Loucy (cell line): ENCODE results near the gene LUC7L3.

Experiments used
- EZH2phosphoT487 ChIP-seq: fragments of 200-600 bp; IDR thresholded peaks from 2 replicates; pipeline ENCODE4 v1.6.1; 2018; ENCODE audit warnings: antibody characterized with exemption, mild to moderate bottlenecking, moderate library complexity, borderline replicate concordance
- TF ChIP-seq, protein P1 (sequence below): fragments of 200-600 bp; sonication (generic); conservative IDR thresholded peaks from 2 replicates; pipeline ENCODE4 v1.5.1; 2014; ENCODE audit warnings: mild to moderate bottlenecking, antibody characterized with exemption, low read length

GRCh38 chr17:50797135-50797810 lies 77.9 kb downstream of the LUC7L3 start:
- TF ChIP-seq, protein P1, sequence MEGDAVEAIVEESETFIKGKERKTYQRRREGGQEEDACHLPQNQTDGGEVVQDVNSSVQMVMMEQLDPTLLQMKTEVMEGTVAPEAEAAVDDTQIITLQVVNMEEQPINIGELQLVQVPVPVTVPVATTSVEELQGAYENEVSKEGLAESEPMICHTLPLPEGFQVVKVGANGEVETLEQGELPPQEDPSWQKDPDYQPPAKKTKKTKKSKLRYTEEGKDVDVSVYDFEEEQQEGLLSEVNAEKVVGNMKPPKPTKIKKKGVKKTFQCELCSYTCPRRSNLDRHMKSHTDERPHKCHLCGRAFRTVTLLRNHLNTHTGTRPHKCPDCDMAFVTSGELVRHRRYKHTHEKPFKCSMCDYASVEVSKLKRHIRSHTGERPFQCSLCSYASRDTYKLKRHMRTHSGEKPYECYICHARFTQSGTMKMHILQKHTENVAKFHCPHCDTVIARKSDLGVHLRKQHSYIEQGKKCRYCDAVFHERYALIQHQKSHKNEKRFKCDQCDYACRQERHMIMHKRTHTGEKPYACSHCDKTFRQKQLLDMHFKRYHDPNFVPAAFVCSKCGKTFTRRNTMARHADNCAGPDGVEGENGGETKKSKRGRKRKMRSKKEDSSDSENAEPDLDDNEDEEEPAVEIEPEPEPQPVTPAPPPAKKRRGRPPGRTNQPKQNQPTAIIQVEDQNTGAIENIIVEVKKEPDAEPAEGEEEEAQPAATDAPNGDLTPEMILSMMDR = no peak
- TF ChIP-seq EZH2phosphoT487 = no peak
